ENCODE data around the gene SLC16A1. TPM values are rescaled to one million over a fixed set of nuclear protein-coding genes. Genes with fewer than 3 reads are reported as not detected.

Gene SLC16A1
- total RNA-seq, 1 donor from 2014 or later: 9.8 TPM

DNA sequence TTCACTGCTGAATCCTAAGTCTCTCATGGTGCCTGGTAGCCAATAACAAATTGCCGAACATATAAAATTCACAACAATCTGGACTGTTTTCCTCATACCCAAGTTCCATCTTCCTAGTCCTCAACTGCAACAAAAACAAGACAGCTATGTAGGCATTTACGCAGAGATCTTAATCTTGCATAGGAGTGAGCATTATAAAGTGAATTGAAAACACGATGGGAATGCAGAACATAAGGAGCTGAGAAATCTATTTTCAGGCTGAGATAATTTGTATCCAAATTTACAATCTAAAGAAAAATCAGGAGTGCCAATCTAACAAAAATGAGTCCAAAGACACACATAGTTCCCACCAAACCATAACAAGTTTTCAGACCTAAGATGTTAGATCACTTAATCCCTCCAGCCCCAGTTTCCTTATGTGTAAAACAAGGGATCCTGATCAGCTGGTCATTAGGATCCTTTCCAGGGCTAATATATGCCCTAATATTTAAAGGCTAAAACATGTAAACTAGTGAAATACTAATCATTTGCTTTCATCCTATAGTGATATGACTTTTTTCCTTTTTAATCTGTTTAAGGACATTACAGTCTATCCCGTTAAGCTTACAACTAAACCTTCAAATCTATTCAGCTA is 1.9 kb downstream of the SLC16A1 start:
- peaks cover 21% of the 10 kb centered on the region for H3K4me1 ChIP-seq
- H3K27ac ChIP-seq: no peak overlapping the region
- no peak overlapping the region for H3K4me3 ChIP-seq
- H3K27me3 ChIP-seq (ENCODE audit: low read depth): no peaks in the 10 kb centered on the region
- no peaks in the 10 kb centered on the region for H3K36me3 ChIP-seq
- H3K9me3 ChIP-seq: no peaks in the 10 kb centered on the region
- intact Hi-C loops (cut with DNase I): no loop called here
- ATAC-seq: no peak
- TF ChIP-seq, protein P1, sequence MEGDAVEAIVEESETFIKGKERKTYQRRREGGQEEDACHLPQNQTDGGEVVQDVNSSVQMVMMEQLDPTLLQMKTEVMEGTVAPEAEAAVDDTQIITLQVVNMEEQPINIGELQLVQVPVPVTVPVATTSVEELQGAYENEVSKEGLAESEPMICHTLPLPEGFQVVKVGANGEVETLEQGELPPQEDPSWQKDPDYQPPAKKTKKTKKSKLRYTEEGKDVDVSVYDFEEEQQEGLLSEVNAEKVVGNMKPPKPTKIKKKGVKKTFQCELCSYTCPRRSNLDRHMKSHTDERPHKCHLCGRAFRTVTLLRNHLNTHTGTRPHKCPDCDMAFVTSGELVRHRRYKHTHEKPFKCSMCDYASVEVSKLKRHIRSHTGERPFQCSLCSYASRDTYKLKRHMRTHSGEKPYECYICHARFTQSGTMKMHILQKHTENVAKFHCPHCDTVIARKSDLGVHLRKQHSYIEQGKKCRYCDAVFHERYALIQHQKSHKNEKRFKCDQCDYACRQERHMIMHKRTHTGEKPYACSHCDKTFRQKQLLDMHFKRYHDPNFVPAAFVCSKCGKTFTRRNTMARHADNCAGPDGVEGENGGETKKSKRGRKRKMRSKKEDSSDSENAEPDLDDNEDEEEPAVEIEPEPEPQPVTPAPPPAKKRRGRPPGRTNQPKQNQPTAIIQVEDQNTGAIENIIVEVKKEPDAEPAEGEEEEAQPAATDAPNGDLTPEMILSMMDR (IDR thresholded peaks at IDR 0.05): no peak
- DNase-seq: no peak

- TF ChIP-seq, protein P1 (IDR thresholded peaks at IDR 0.05): no peak
- H3K27me3 ChIP-seq (ENCODE audit: low read depth): no peaks in the 10 kb centered on the region
- no peak overlapping the region for H3K4me3 ChIP-seq
- H3K4me1 ChIP-seq: peaks cover 10% of the 10 kb centered on the region
- ATAC-seq (no peak), DNase-seq (no peak)
- intact Hi-C loops (cut with DNase I): no loop called here
- no peaks in the 10 kb centered on the region for H3K36me3 ChIP-seq
- H3K27ac ChIP-seq: no peak overlapping the region
- no peaks in the 10 kb centered on the region for H3K9me3 ChIP-seq
Observed at GRCh38 chr1:112950426-112950825, 5.6 kb downstream of the SLC16A1 start.

GRCh38 chr1:112946683-112947082 is 9.3 kb downstream of the SLC16A1 start:
- ATAC-seq (no peak), DNase-seq (no peak)
- no peaks in the 10 kb centered on the region for H3K4me1 ChIP-seq
- intact Hi-C loops (cut with DNase I): no loop called here
- H3K27ac ChIP-seq: no peak overlapping the region
- TF ChIP-seq, protein P1 (IDR thresholded peaks at IDR 0.05): no peak
- H3K4me3 ChIP-seq: no peak overlapping the region
- no peaks in the 10 kb centered on the region for H3K27me3 ChIP-seq (ENCODE audit: low read depth)
- H3K9me3 ChIP-seq: no peaks in the 10 kb centered on the region
- no peaks in the 10 kb centered on the region for H3K36me3 ChIP-seq

- DNase-seq (no peak), ATAC-seq (no peak)
- Histone ChIP-seq H3K27me3 (ENCODE audit: low read depth) (no peaks in the 10 kb centered on the region), H3K9me3 (no peaks in the 10 kb centered on the region), H3K4me1 (no peaks in the 10 kb centered on the region), H3K4me3 (no peak overlapping the region), H3K36me3 (no peaks in the 10 kb centered on the region), H3K27ac (no peak overlapping the region)
- intact Hi-C loops (cut with DNase I): no loop called here
- TF ChIP-seq, protein P1 (IDR thresholded peaks at IDR 0.05): no peak
Observed at GRCh38 chr1:112939810-112940209, 16.2 kb downstream of the SLC16A1 start.

DNA sequence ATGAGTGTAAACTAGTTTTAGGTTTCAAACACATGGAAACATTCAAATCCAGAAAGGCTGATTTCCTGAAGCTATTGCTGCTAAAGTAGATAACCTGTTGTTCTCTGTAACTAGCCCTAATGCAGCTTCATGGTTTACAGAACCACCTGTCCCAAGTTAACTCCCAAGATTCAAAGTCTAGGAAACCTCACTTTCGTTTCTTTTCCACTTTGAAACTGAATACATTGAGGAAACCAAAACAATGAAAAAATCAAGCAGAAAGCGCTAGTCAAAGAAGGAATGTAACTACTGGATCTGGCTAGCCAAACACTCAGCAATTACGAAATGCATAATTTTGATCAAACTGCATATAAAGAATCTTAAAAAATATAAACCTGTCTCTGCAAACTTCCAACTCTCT is 17.8 kb downstream of the SLC16A1 start:
- intact Hi-C loops (cut with DNase I): no loop called here
- TF ChIP-seq, protein P1 (IDR thresholded peaks at IDR 0.05): no peak
- H3K4me1 ChIP-seq: no peaks in the 10 kb centered on the region
- H3K27ac ChIP-seq: no peak overlapping the region
- no peaks in the 10 kb centered on the region for H3K9me3 ChIP-seq
- no peaks in the 10 kb centered on the region for H3K36me3 ChIP-seq
- H3K27me3 ChIP-seq (ENCODE audit: low read depth): no peaks in the 10 kb centered on the region
- DNase-seq (no peak), ATAC-seq (no peak)
- no peak overlapping the region for H3K4me3 ChIP-seq
